SIG-M5 treated with dmso at 0.1 percent for 504 hours (cell line): ENCODE results near the gene GTPBP2.
"Not testable (repeated sequence)": the region's sequence is repeated elsewhere in the genome, so short reads cannot be mapped to it uniquely, and the experiment has no call there.

Experiments
- DNase-seq: peaks from one replicate; lab custom pipeline; 2025; ENCODE audit not compliant: unreplicated experiment; lab: John Stamatoyannopoulos, UW

GTPBP2 gene

GRCh38 chr6:43624786-43625288 lies 4.2 kb downstream of the GTPBP2 start:
- no peak for DNase-seq

- DNase-seq, result no peak
These were observed 4.9 kb downstream of the GTPBP2 start for GRCh38 chr6:43623880-43624785.

GRCh38 chr6:43622541-43622940 lies 6.5 kb downstream of the GTPBP2 start:
- no peak for DNase-seq

GRCh38 chr6:43621836-43622180 lies 7.3 kb downstream of the GTPBP2 start:
- DNase-seq, result no peak

- no peak for DNase-seq
These were observed 7.8 kb downstream of the GTPBP2 start for GRCh38 chr6:43621078-43621835.

- no peak for DNase-seq
These were observed 12.2 kb downstream of the GTPBP2 start for GRCh38 chr6:43616725-43617472.

- no peak for DNase-seq
These were observed 14.7 kb downstream of the GTPBP2 start for GRCh38 chr6:43614396-43614730.

- no peak for DNase-seq
These were observed 15.2 kb downstream of the GTPBP2 start for GRCh38 chr6:43613721-43614395.

- DNase-seq, result no peak
These were observed 18.6 kb downstream of the GTPBP2 start for GRCh38 chr6:43610431-43610830.

- DNase-seq, result no peak
These were observed 19.7 kb downstream of the GTPBP2 start for GRCh38 chr6:43609402-43609801.

- no peak for DNase-seq
These were observed 20.3 kb downstream of the GTPBP2 start for GRCh38 chr6:43608807-43609206.

GRCh38 chr6:43608310-43608763 lies 20.7 kb downstream of the GTPBP2 start:
- peak; percentile 53 for DNase-seq

- DNase-seq, result no peak
These were observed 23.0 kb downstream of the GTPBP2 start for GRCh38 chr6:43606019-43606418.

GRCh38 chr6:43604174-43604573 lies 24.9 kb downstream of the GTPBP2 start:
- no peak for DNase-seq

- no peak for DNase-seq
These were observed 28.5 kb downstream of the GTPBP2 start for GRCh38 chr6:43600595-43600994.

GRCh38 chr6:43593938-43594337 lies 35.1 kb downstream of the GTPBP2 start:
- no peak for DNase-seq

- DNase-seq, result not testable (repeated sequence)
These were observed 39.5 kb downstream of the GTPBP2 start for GRCh38 chr6:43589564-43589963.

GRCh38 chr6:43588194-43588593 lies 40.9 kb downstream of the GTPBP2 start:
- no peak for DNase-seq

GRCh38 chr6:43584892-43585570 lies 44.0 kb downstream of the GTPBP2 start:
- no peak for DNase-seq

- DNase-seq, result no peak
These were observed 46.2 kb downstream of the GTPBP2 start for GRCh38 chr6:43582911-43583310.
